Activated CD4-positive, alpha-beta T cell treated with anti-CD3 and anti-CD28 coated beads for 36 hours (primary cell): ENCODE measurements around the gene HRC. TPM values are rescaled to one million over a fixed set of nuclear protein-coding genes. Genes with fewer than 3 reads are reported as not detected.

Experiments used
- ATAC-seq: fragments of 200-7000 bp; cut with Tn5 transposase; one replicate; pipeline ENCODE4 v1.10.0; 2021; ENCODE audit warnings: mild to moderate bottlenecking, moderate library complexity
- CTCF ChIA-PET: fragments of 350-600 bp; sonication (Branson Sonifier 250); formaldehyde crosslinking; loops from one replicate; lab custom pipeline; 2021; ENCODE audit warnings: antibody characterized with exemption; lab: Charles Lee
- POLR2A ChIA-PET: fragments of 350-600 bp; sonication (Branson Sonifier 250); formaldehyde crosslinking; loops from one replicate; lab custom pipeline; 2021; ENCODE audit warnings: antibody characterized with exemption, inconsistent platforms; lab: Charles Lee
- DNase-seq: peaks from one replicate; pipeline ENCODE4 v3.0.0-alpha.2; 2020
- H3K27ac Mint-ChIP-seq: one replicate; pipeline ENCODE4 v1.8.0; 2021; ENCODE audit warnings: mixed read lengths
- H3K27me3 Mint-ChIP-seq: one replicate; pipeline ENCODE4 v1.8.0; 2021; ENCODE audit warnings: mixed read lengths
- H3K36me3 Mint-ChIP-seq: one replicate; pipeline ENCODE4 v1.8.0; 2021; ENCODE audit warnings: low read depth, mixed read lengths
- H3K4me1 Mint-ChIP-seq: one replicate; pipeline ENCODE4 v1.8.0; 2021; ENCODE audit warnings: mixed read lengths
- H3K4me3 Mint-ChIP-seq: one replicate; pipeline ENCODE4 v1.8.0; 2021; ENCODE audit warnings: mild to moderate bottlenecking, moderate library complexity, mixed read lengths
- H3K9me3 Mint-ChIP-seq: one replicate; pipeline ENCODE4 v1.8.0; 2021; ENCODE audit warnings: low read depth, mixed read lengths
- intact Hi-C, 2 experiments: fragments of 100-400 bp; cut with DNase I in 1 of 2; cut with micrococcal nuclease in 1 of 2; formaldehyde crosslinking; loops; one replicate each; pipeline versions ENCODE4 v1.14.2 to v1.15.1; 2022 to 2024; cut with DNase I, micrococcal nuclease
- total RNA-seq, 2 experiments: library from RNA; stranded (reverse); gene quantifications; one replicate each; pipeline ENCODE4 v1.2.3, GENCODE V29; 2021

The HRC gene
- total RNA-seq, 2 experiments from 2014 or later = not detected

DNA sequence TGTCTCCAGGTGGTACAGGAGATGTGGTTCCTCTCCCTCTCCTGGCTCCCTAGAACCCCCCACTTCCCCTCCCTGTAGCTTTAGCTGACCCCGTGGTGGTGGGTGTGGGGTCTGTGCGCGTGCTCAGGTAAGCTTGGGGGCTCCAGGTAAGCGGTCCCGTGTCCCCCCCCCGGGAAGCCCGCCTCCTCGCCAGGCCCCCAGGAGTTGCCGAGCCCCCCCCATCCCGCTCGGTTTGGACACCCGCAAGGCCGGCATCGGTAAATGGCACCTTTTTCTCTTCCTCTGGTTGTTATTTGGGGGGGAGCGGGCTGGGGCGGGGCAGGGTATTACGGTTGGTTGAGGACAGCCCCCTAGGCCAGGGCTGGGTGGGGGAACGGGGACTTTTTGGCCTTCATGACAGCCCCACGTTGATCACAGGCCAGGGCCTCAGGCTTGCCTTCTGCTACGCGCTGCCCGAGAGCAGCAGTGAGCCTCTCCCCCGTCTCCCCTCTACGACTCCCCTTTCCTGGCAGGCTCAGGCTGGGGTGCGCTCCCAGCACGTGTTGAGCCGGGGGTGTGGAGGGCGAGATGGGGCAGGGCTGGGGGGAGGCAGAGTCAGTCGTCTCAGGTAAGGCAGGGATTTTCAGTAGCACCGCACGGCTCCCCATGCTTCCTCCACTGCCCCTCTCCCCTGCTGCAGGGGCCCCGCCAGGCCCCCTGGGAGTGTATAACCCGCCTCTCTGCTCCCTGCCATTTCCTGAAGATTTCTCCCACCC lies 51.7 kb downstream of the HRC start:
- Mint-ChIP-seq H3K9me3 (no peaks in the 10 kb centered on the region), H3K27me3 (no peaks in the 10 kb centered on the region), H3K4me1 (peaks cover 2% of the 10 kb centered on the region), H3K27ac (no peak overlapping the region), H3K36me3 (peaks cover 57% of the 10 kb centered on the region), H3K4me3 (no peak overlapping the region)
- intact Hi-C loops = loop anchor here in 1 of 2 experiments (1.0 kb wide), 1 partner anchor 28 kb away; no protein-coding TSS in a partner anchor
- CTCF ChIA-PET = interaction anchor here (0.6 kb wide), 1 partner anchor 43 kb away, joined by 3 read pairs; no protein-coding TSS in a partner anchor
- DNase-seq = no peak
- ATAC-seq = no peak
- POLR2A ChIA-PET = interaction anchor here (0.6 kb wide), 1 partner anchor 267 kb away, joined by 3 read pairs; no protein-coding TSS in a partner anchor

DNA sequence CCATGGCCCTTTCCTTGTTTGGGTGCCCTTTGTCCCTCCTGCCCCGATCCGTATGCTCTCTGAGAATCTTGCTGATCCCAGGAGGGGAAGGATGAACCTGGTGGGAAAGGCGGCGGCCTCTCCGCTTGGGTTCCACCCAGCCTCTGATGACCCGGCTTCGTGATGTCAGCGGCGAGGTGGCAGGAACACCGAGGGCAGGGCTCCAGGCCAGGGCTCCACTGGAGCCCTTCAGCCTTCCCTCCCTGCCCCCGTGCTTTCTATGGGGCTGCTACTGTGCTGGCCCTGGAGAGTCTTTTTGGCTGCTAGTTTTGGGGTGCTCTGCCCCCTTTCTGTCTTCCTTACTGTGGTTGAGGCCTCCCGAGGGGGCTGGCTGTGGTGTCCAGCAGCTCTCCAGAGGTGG lies 52.9 kb downstream of the HRC start:
- ATAC-seq = no peak
- CTCF ChIA-PET = no interaction called here
- no peaks in the 10 kb centered on the region for H3K27me3 Mint-ChIP-seq
- peaks cover 2% of the 10 kb centered on the region for H3K4me1 Mint-ChIP-seq
- POLR2A ChIA-PET = no interaction called here
- no peak overlapping the region for H3K4me3 Mint-ChIP-seq
- intact Hi-C loops = no loop called here
- H3K36me3 Mint-ChIP-seq = peaks cover 55% of the 10 kb centered on the region
- H3K9me3 Mint-ChIP-seq = no peaks in the 10 kb centered on the region
- no peak for DNase-seq
- no peak overlapping the region for H3K27ac Mint-ChIP-seq

Other genes with a start within 250 kb of the HRC start
- 1 to 10 TPM; 1.4 to 2.4 TPM for gene DHDH, start 221.7 kb downstream of the HRC start, total RNA-seq
- 100 to 1,000 TPM; 128 to 143 TPM for gene BAX, start 200.5 kb downstream of the HRC start, total RNA-seq
- gene FTL, start 190.1 kb downstream of the HRC start, total RNA-seq = 1,000 to 10,000 TPM in 1 of 2 experiments, 100 to 1,000 TPM in 1; 809 to 1,111 TPM
- gene GYS1, start 162.1 kb downstream of the HRC start, total RNA-seq = 100 to 1,000 TPM in 1 of 2 experiments, 10 to 100 TPM in 1; 80.2 to 102 TPM
- gene RUVBL2, start 161.5 kb downstream of the HRC start, total RNA-seq = 100 to 1,000 TPM; 155 to 178 TPM
- under 1 TPM; 0.39 to 0.51 TPM for gene LHB, start 138.3 kb downstream of the HRC start, total RNA-seq
- gene CGB3, start 131.1 kb downstream of the HRC start, total RNA-seq = not detected
- gene CGB2, start 123.5 kb downstream of the HRC start, total RNA-seq = under 1 TPM in 1 of 2 experiments, not detected in 1; 0.43 TPM
- not detected for gene CGB1, start 118.5 kb downstream of the HRC start, total RNA-seq
- not detected for gene CGB5, start 111.5 kb downstream of the HRC start, total RNA-seq
- not detected for gene CGB8, start 106.3 kb downstream of the HRC start, total RNA-seq
- gene CGB7, start 97.6 kb downstream of the HRC start, total RNA-seq = under 1 TPM in 1 of 2 experiments, not detected in 1; 0.40 TPM
- gene NTF4, start 90.6 kb downstream of the HRC start, total RNA-seq = not detected
- gene KCNA7, start 82.7 kb downstream of the HRC start, total RNA-seq = not detected
- 100 to 1,000 TPM; 225 to 306 TPM for gene SNRNP70, start 69.9 kb downstream of the HRC start, total RNA-seq
- gene LIN7B, start 41.0 kb downstream of the HRC start, total RNA-seq = 1 to 10 TPM; 3.5 to 4.3 TPM
- gene C19orf73, start 36.3 kb downstream of the HRC start, total RNA-seq = 1 to 10 TPM; 1.7 to 2.0 TPM
- gene PPFIA3, start 35.9 kb downstream of the HRC start, total RNA-seq = 1 to 10 TPM; 5.4 to 6.1 TPM
- 1 to 10 TPM; 1.5 to 1.9 TPM for gene TRPM4, start 2.4 kb upstream of the HRC start, total RNA-seq
- gene SLC6A16, start 169.8 kb upstream of the HRC start, total RNA-seq = 1 to 10 TPM in 1 of 2 experiments, under 1 TPM in 1; 0.42 to 1.3 TPM
- gene CD37, start 180.0 kb upstream of the HRC start, total RNA-seq = 100 to 1,000 TPM; 152 to 191 TPM
- gene TEAD2, start 207.0 kb upstream of the HRC start, total RNA-seq = not detected
- not detected for gene DKKL1, start 208.5 kb upstream of the HRC start, total RNA-seq
- 1 to 10 TPM in 1 of 2 experiments, under 1 TPM in 1; 0.96 to 1.2 TPM for gene KASH5, start 232.9 kb upstream of the HRC start, total RNA-seq